ENCODE data around the gene DEDD. TPM values are rescaled to one million over a fixed set of nuclear protein-coding genes. Genes with fewer than 3 reads are reported as not detected.

Gene DEDD
- total RNA-seq, 4 donors from 2014 or later: 23.0 to 48.7 (median 31.4) TPM

- Histone ChIP-seq H3K27me3 (no peaks in the 10 kb centered on the region), H3K4me1 (no peaks in the 10 kb centered on the region), H3K36me3 (peaks cover 0 to 21% (median 0%) of the 10 kb centered on the region in 3 donors), H3K9me3 (no peaks in the 10 kb centered on the region), H3K4me3 (no peak overlapping the region), H3K27ac (no peak overlapping the region)
- TF ChIP-seq POLR2A (IDR thresholded peaks at IDR 0.05): no peak
- TF ChIP-seq, protein P1, sequence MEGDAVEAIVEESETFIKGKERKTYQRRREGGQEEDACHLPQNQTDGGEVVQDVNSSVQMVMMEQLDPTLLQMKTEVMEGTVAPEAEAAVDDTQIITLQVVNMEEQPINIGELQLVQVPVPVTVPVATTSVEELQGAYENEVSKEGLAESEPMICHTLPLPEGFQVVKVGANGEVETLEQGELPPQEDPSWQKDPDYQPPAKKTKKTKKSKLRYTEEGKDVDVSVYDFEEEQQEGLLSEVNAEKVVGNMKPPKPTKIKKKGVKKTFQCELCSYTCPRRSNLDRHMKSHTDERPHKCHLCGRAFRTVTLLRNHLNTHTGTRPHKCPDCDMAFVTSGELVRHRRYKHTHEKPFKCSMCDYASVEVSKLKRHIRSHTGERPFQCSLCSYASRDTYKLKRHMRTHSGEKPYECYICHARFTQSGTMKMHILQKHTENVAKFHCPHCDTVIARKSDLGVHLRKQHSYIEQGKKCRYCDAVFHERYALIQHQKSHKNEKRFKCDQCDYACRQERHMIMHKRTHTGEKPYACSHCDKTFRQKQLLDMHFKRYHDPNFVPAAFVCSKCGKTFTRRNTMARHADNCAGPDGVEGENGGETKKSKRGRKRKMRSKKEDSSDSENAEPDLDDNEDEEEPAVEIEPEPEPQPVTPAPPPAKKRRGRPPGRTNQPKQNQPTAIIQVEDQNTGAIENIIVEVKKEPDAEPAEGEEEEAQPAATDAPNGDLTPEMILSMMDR (IDR thresholded peaks at IDR 0.05): no peak
- no peak for DNase-seq
Measured at GRCh38 chr1:161106431-161106830, 26.0 kb downstream of the DEDD start.

DNA sequence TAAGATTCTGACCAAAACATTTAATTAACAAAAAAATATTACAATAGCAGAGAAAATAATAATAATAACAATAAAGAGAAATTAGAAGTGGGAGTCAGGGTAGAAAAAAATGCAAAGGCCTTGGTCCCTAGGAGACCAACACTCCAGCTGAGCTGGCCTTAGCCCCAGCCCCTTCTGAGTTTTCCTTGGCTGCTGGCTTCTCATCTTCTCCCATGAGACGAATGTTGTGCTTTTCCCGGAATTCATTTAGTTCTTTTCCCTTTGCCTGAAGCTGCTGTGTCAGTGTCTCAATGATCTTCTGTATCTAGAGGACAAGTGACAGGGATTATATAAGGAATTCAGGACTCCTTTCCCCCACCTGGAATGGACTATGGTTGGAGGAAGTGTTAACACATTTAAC is 31.9 kb downstream of the DEDD start:
- H3K9me3 ChIP-seq: no peaks in the 10 kb centered on the region
- H3K27ac ChIP-seq: no peak overlapping the region
- H3K4me3 ChIP-seq: no peak overlapping the region
- TF ChIP-seq, protein P1 (IDR thresholded peaks at IDR 0.05): no peak
- no peak for TF ChIP-seq POLR2A (IDR thresholded peaks at IDR 0.05)
- H3K4me1 ChIP-seq: peaks cover 0 to 11% (median 4%) of the 10 kb centered on the region in 4 donors
- no peaks in the 10 kb centered on the region for H3K27me3 ChIP-seq
- DNase-seq: no peak
- H3K36me3 ChIP-seq: peaks cover 0 to 25% (median 0%) of the 10 kb centered on the region in 3 donors

- Histone ChIP-seq H3K27ac (no peak overlapping the region), H3K36me3 (peaks cover 0 to 25% (median 0%) of the 10 kb centered on the region in 3 donors), H3K4me1 (peaks cover 0 to 11% (median 4%) of the 10 kb centered on the region in 4 donors), H3K27me3 (no peaks in the 10 kb centered on the region), H3K4me3 (peak overlapping the region in 1 of 4 donors; percentile 77), H3K9me3 (no peaks in the 10 kb centered on the region)
- no peak for DNase-seq
- TF ChIP-seq, protein P1 (IDR thresholded peaks at IDR 0.05): no peak
- no peak for TF ChIP-seq POLR2A (IDR thresholded peaks at IDR 0.05)
Measured at GRCh38 chr1:161099090-161099802, 33.2 kb downstream of the DEDD start.

DNA sequence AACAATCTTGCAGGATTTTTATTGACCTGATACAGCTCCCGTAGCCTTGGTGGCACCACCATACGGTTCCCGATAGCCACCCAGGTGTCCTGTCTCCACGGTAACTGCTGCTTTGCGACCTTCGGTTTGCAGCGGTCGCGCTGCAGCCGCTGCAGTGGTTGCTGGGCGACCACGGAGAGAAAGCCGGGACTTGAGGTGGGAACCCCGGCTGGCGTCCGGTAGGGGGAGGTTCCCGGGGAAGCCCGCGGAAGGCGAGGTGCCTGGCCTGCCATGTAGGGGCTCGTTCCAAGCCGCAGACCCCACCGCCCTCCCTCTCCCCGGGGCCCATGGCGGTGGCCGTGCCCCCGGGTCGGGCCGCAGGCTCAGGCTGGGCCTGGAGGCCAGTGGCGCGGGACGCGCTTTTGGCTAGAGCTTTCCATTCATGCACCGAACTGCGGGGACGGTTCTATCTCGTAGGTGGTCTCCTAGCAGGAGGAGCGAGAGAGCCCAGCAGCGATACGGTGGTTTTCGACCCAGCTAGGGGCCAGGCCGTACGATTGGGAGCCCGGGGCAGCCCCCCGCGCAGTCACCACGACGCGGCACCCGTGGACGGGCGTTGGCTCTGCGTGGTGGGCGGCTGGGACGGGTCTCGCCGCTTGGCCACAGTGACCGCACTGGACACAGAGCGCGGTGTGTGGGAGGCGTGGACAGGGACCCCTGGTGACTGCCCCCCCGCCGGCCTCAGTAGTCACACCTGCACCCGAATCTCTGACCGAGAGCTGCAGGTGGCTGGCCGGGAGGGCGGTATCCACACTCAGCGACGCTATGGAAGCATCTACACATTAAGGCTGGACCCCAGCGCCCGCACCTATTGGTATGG is 34.0 kb downstream of the DEDD start, which contains the start of gene KLHDC9:
Gene KLHDC9 (plus strand): TSS at position 152 of the 859 bp plus-strand sequence. CDS start 175 bp downstream, at position 327.
- Histone ChIP-seq H3K4me1 (peaks cover 0 to 11% (median 4%) of the 10 kb centered on the region in 4 donors), H3K9me3 (no peaks in the 10 kb centered on the region), H3K27ac (peak within 1 kb of the TSS; percentile 45 to 78 (median 66)), H3K27me3 (no peaks in the 10 kb centered on the region), H3K4me3 (peak within 1 kb of the TSS; percentile 55 to 77 (median 58)), H3K36me3 (peaks cover 0 to 25% (median 0%) of the 10 kb centered on the region in 3 donors)
- TF ChIP-seq, protein P1 (IDR thresholded peaks at IDR 0.05): peak in 4 of 6 experiments; percentile 24 to 37 (median 28)
- no peak for TF ChIP-seq POLR2A (IDR thresholded peaks at IDR 0.05)
- peak; percentile 84 to 93 (median 88) for DNase-seq

DNA sequence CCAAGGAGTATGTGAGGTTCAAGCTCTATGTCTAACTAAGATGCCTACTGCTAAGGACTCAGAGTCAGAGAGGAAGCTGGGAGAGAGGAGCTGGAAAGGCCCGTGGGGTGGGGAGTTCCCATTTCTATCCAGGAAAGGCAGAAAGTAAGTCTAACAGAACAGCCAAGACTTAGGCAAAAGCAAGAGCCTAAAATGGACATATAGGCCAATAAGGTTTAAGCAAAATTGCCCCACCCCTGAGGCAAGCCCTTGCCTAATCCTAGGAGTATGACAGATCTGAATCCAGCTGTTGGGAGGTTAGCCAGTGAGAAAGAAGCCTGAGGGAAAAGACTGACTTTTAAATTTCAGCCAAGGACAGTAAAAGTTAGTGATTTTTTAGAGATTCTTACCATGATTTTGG is 35.9 kb downstream of the DEDD start:
- no peak for DNase-seq

More for the DNA sequence above, 35.9 kb downstream of the DEDD start:
- no peak overlapping the region for H3K4me3 ChIP-seq
- TF ChIP-seq, protein P1 (IDR thresholded peaks at IDR 0.05): no peak
- no peak for TF ChIP-seq POLR2A (IDR thresholded peaks at IDR 0.05)
- peaks cover 0 to 11% (median 4%) of the 10 kb centered on the region in 4 donors for H3K4me1 ChIP-seq
- no peaks in the 10 kb centered on the region for H3K9me3 ChIP-seq
- no peaks in the 10 kb centered on the region for H3K27me3 ChIP-seq
- no peak overlapping the region for H3K27ac ChIP-seq
- peaks cover 0 to 13% (median 0%) of the 10 kb centered on the region in 3 donors for H3K36me3 ChIP-seq

Data from Peyer's patch (tissue), 4 donors.